Body of pancreas (tissue), 4 donors: Measurements from ENCODE around the gene CYP4Z1. TPM values are rescaled to one million over a fixed set of nuclear protein-coding genes. Genes with fewer than 3 reads are reported as not detected.
A peak's percentile ranks its signal among the peaks of the same experiment; 100 is the strongest.
"Not testable (repeated sequence)": the region's sequence is repeated elsewhere in the genome, so short reads cannot be mapped to it uniquely, and the experiment has no call there.

Source experiments
- ATAC-seq: fragments of 150-250 bp; one replicate; pipeline ENCODE4 v1.9.1; 2016
- DNase-seq, 4 donors: peaks; one replicate each; pipeline ENCODE4 v3.0.0-alpha.2; 2019
- H3K27ac ChIP-seq, 4 donors: fragments of 200-600 bp; sonication (generic); 1 replicate in 3 of 4; 2 replicates in 1 of 4; pipeline versions ENCODE4 v1.5.1 to v1.6.1; 2016 to 2019; ENCODE audit warnings: mild to moderate bottlenecking in 1 of 4, mixed read lengths in 1 of 4, moderate library complexity in 1 of 4
- H3K27me3 ChIP-seq, 2 donors: fragments of 200-600 bp; sonication (generic); one replicate each; pipeline ENCODE4 v1.6.0; 2016; ENCODE audit warnings: mild to moderate bottlenecking in 1 of 2
- H3K36me3 ChIP-seq, 2 donors: fragments of 200-600 bp; sonication (generic); replicated peaks in 1 of 2; 2 replicates each; pipeline ENCODE4 v1.5.1; 2016; ENCODE audit warnings: low read depth in 2 of 2; ENCODE audit not compliant: insufficient read depth in 1 of 2
- H3K4me1 ChIP-seq: fragments of 200-600 bp; sonication (generic); one replicate; pipeline ENCODE4 v1.6.0; 2016
- H3K4me3 ChIP-seq, 2 donors: fragments of 200-600 bp; sonication (generic); 1 replicate in 1 of 2; 2 replicates in 1 of 2; pipeline ENCODE4 v1.5.1; 2016 to 2019
- H3K9me3 ChIP-seq, 3 donors: fragments of 200-600 bp; sonication (generic); 1 replicate in 2 of 3; 2 replicates in 1 of 3; pipeline ENCODE4 v1.5.1; 2016
- CTCF ChIP-seq, 7 experiments: fragments of 450-650 bp in 4 of 7; fragments of 200-600 bp in 3 of 7; sonication (generic) in 3 of 7; IDR thresholded peaks; one replicate each; pipeline ENCODE4 v1.5.1; 2016 to 2019; ENCODE audit warnings: antibody characterized with exemption in 7 of 7
- POLR2A ChIP-seq, 3 donors: fragments of 450-650 bp; IDR thresholded peaks; one replicate each; pipeline ENCODE4 v1.6.1; 2016; ENCODE audit warnings: antibody characterized with exemption in 3 of 3, mild to moderate bottlenecking in 2 of 3
- WGBS, 2 donors: methylation state at CpG; one replicate each; pipeline ENCODE4 v1.1.5; 2017; 5-methylcytosine and 5-hydroxymethylcytosine counted together
- intact Hi-C: fragments of 100-400 bp; cut with DNase I; formaldehyde crosslinking; loops from one replicate; pipeline ENCODE4 v1.15.1; 2023
- total RNA-seq, 2 donors: library from RNA; depleted of rRNA; stranded (reverse); fragments of >200 nt; gene quantifications; one replicate each; pipeline ENCODE4 v1.1.0, GENCODE V29; 2016

CYP4Z1 gene
- total RNA-seq, 2 donors from 2014 or later, result 0.52 to 2.3 TPM

- H3K27me3 ChIP-seq, H3K36me3 ChIP-seq, ATAC-seq, H3K27ac ChIP-seq, H3K4me1 ChIP-seq, intact Hi-C loops, H3K9me3 ChIP-seq, H3K4me3 ChIP-seq: not testable (repeated sequence)
- DNase-seq, result peak; percentile 39 to 52 (median 46)
- 0 to 3% methylated on average over 3 of the region's 3 CpGs for WGBS, 2 donors
- peak in 6 of 7 experiments; percentile 37 to 60 (median 52) for TF ChIP-seq CTCF (IDR thresholded peaks at IDR 0.05)
These were observed 22.3 kb downstream of the CYP4Z1 start for GRCh38 chr1:47089356-47089755.

- H3K4me3 ChIP-seq, H3K36me3 ChIP-seq, DNase-seq, H3K27ac ChIP-seq, H3K9me3 ChIP-seq, H3K4me1 ChIP-seq, ATAC-seq, H3K27me3 ChIP-seq, intact Hi-C loops: not testable (repeated sequence)
- 5 to 14% methylated on average over 3 of the region's 3 CpGs for WGBS, 2 donors
These were observed 24.4 kb downstream of the CYP4Z1 start for GRCh38 chr1:47091476-47091875.

- H3K4me3 ChIP-seq, result no peak overlapping the region
- H3K9me3 ChIP-seq, result no peaks in the 10 kb centered on the region
- intact Hi-C loops, result no loop called here
- no peak for TF ChIP-seq CTCF (IDR thresholded peaks at IDR 0.05)
- 59 to 79% methylated on average over 2 to 3 of the region's 3 CpGs for WGBS, 2 donors
- DNase-seq, result no peak
- H3K4me1 ChIP-seq, result no peaks in the 10 kb centered on the region
- H3K36me3 ChIP-seq, result no peaks in the 10 kb centered on the region
- no peak for ATAC-seq
- H3K27ac ChIP-seq, result no peak overlapping the region
- H3K27me3 ChIP-seq, result peaks cover 0 to 6% of the 10 kb centered on the region in 2 donors
These were observed 37.8 kb downstream of the CYP4Z1 start for GRCh38 chr1:47104816-47105215.

GRCh38 chr1:47106792-47107191 lies 39.8 kb downstream of the CYP4Z1 start:
- intact Hi-C loops, result no loop called here
- H3K27ac ChIP-seq, result no peak overlapping the region
- TF ChIP-seq CTCF (IDR thresholded peaks at IDR 0.05) (no peak), POLR2A (IDR thresholded peaks at IDR 0.05) (no peak)
- ATAC-seq (no peak), DNase-seq (no peak)
- H3K36me3 ChIP-seq, result no peaks in the 10 kb centered on the region
- H3K4me3 ChIP-seq, result no peak overlapping the region
- H3K4me1 ChIP-seq, result no peaks in the 10 kb centered on the region
- 62 to 70% methylated on average over 3 of the region's 3 CpGs for WGBS, 2 donors
- H3K9me3 ChIP-seq, result no peaks in the 10 kb centered on the region
- peaks cover 0 to 6% of the 10 kb centered on the region in 2 donors for H3K27me3 ChIP-seq

- H3K9me3 ChIP-seq, H3K27ac ChIP-seq, H3K36me3 ChIP-seq, DNase-seq, H3K4me1 ChIP-seq, ATAC-seq, H3K4me3 ChIP-seq, H3K27me3 ChIP-seq, intact Hi-C loops: not testable (repeated sequence)
- 56 to 70% methylated on average over 8 of the region's 10 CpGs for WGBS, 2 donors
These were observed 41.0 kb downstream of the CYP4Z1 start for GRCh38 chr1:47107851-47108574.

DNA sequence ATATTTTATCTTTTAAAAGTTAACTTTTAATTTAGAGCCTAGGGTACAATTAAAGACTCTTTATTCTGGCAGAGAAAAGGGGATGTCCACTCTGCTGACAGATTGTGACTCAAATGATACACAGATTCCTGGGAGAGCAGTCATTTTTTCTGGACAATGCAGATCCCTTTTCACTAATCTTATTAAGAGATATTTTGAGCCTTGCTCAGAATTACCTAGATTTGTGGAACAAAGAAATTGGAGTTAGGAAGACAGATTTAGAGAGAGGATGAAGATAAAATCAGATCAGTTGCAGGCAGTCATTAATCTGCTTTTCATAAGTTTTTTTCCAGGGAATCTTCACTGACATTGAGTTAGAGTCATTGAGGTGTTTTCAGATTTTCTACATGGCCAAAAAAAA lies 42.5 kb downstream of the CYP4Z1 start:
- not testable (repeated sequence) for H3K27me3 ChIP-seq

More for the DNA sequence above, 42.5 kb downstream of the CYP4Z1 start:
- H3K4me3 ChIP-seq, ATAC-seq, H3K4me1 ChIP-seq, H3K27ac ChIP-seq, H3K9me3 ChIP-seq, intact Hi-C loops, H3K36me3 ChIP-seq, DNase-seq: not testable (repeated sequence)
